ENCODE results near the gene CTSA. TPM values are rescaled to one million over a fixed set of nuclear protein-coding genes. Genes with fewer than 3 reads are reported as not detected.
A peak's percentile ranks its signal among the peaks of the same experiment; 100 is the strongest.

CTSA gene
- total RNA-seq, 1 experiment from 2014 or later = 109 TPM

GRCh38 chr20:45935416-45936046 lies 44.4 kb downstream of the CTSA start:
- TF ChIP-seq EZH2phosphoT487 (IDR thresholded peaks at IDR 0.05; ENCODE audit: borderline replicate concordance) (no peak), MAX (IDR thresholded peaks at IDR 0.05) (no peak), SRF (IDR thresholded peaks at IDR 0.05; ENCODE audit: low read depth) (no peak), POLR2A (IDR thresholded peaks at IDR 0.05; ENCODE audit: borderline replicate concordance, extremely low read depth, insufficient read depth, insufficient read length) (no peak), ZFX (IDR thresholded peaks at IDR 0.05) (no peak)
- H3K4me2 ChIP-seq (ENCODE audit: low read length) = peak overlapping the region; percentile 76
- no peaks in the 10 kb centered on the region for H3K27me3 ChIP-seq (ENCODE audit: insufficient read depth, low read length)
- ATAC-seq = peak; percentile 9; the same call in 1 of the 2 replicates
- H3K9ac ChIP-seq (ENCODE audit: low read length) = peak overlapping the region; percentile 98
- RAD21 ChIA-PET (ENCODE audit: low non-redundant PET in 1 of 2, low total read pairs in 2 of 2, uncharacterized antibody in 2 of 2, unreplicated experiment in 2 of 2) = no interaction called here
- H3K27ac ChIP-seq (ENCODE audit: low read depth, low read length) = peak overlapping the region; percentile 49
- H3K4me3 ChIP-seq (replicated peaks in 1 of 2; ENCODE audit: low read depth in 1 of 2, low read length in 2 of 2) = peak overlapping the region; percentile 91 to 94
- H3K9me3 ChIP-seq (ENCODE audit: control insufficient read depth in 1 of 2, insufficient read depth in 1 of 2, low read depth in 1 of 2, low read length in 2 of 2) = no peaks in the 10 kb centered on the region
- no peaks in the 10 kb centered on the region for H3K9me2 ChIP-seq (ENCODE audit: insufficient read depth)
- H3K36me3 ChIP-seq (ENCODE audit: control insufficient read depth in 1 of 2, insufficient read depth in 2 of 2, low read length in 2 of 2) = peaks cover 14 to 27% of the 10 kb centered on the region in 2 experiments
- H4K20me1 ChIP-seq (ENCODE audit: insufficient read depth) = no peaks in the 10 kb centered on the region
- peaks cover 4 to 32% of the 10 kb centered on the region in 2 experiments; a peak in 3 of 4 replicates for H3K4me1 ChIP-seq (ENCODE audit: control insufficient read depth in 1 of 2, insufficient read depth in 2 of 2, low read length in 2 of 2)
- H2AFZ ChIP-seq (ENCODE audit: low read depth, low read length, poor library complexity, severe bottlenecking) = no peak overlapping the region
- POLR2A ChIA-PET = interaction anchor here (0.6 to 2.6 kb wide), 11 partner anchors 11 to 200 kb away, joined by 3 to 36 read pairs (median 5); partner anchors contain the start of genes ZNF335 and ZSWIM1
- H3K79me2 ChIP-seq (ENCODE audit: insufficient read depth, low read length) = peaks cover 31% of the 10 kb centered on the region
- CTCF ChIA-PET = interaction anchor here (2.6 kb wide), 1 partner anchor 34 kb away, joined by 30 read pairs; no protein-coding TSS in a partner anchor
- intact Hi-C loops (cut with micrococcal nuclease) = loop anchor here (10.0 kb wide), 2 partner anchors 101 to 391 kb away; partner anchors contain the start of genes EPPIN and SNX21
- TSS peak; percentile 72 for BruUV-seq (replicated peaks)
- DNase-seq (ENCODE audit: low read depth, low spot score) = no peak

GRCh38 chr20:45937765-45938164 lies 46.6 kb downstream of the CTSA start:
- ATAC-seq (no peak), DNase-seq (ENCODE audit: low read depth, low spot score) (no peak)
- Histone ChIP-seq H3K4me2 (ENCODE audit: low read length) (no peak overlapping the region), H3K9me2 (ENCODE audit: insufficient read depth) (no peaks in the 10 kb centered on the region), H2AFZ (ENCODE audit: low read depth, low read length, poor library complexity, severe bottlenecking) (no peak overlapping the region), H4K20me1 (ENCODE audit: insufficient read depth) (no peaks in the 10 kb centered on the region), H3K36me3 (ENCODE audit: control insufficient read depth in 1 of 2, insufficient read depth in 2 of 2, low read length in 2 of 2) (peaks cover 27 to 33% of the 10 kb centered on the region in 2 experiments), H3K9ac (ENCODE audit: low read length) (no peak overlapping the region), H3K79me2 (ENCODE audit: insufficient read depth, low read length) (peaks cover 31% of the 10 kb centered on the region), H3K9me3 (ENCODE audit: control insufficient read depth in 1 of 2, insufficient read depth in 1 of 2, low read depth in 1 of 2, low read length in 2 of 2) (no peaks in the 10 kb centered on the region), H3K27me3 (ENCODE audit: insufficient read depth, low read length) (no peaks in the 10 kb centered on the region), H3K4me3 (replicated peaks in 1 of 2; ENCODE audit: low read depth in 1 of 2, low read length in 2 of 2) (no peak overlapping the region), H3K27ac (ENCODE audit: low read depth, low read length) (no peak overlapping the region), H3K4me1 (ENCODE audit: control insufficient read depth in 1 of 2, insufficient read depth in 2 of 2, low read length in 2 of 2) (peaks cover 4 to 32% of the 10 kb centered on the region in 2 experiments; a peak in 3 of 4 replicates)
- intact Hi-C loops (cut with micrococcal nuclease) = loop anchor here (10.0 kb wide), 2 partner anchors 103 to 393 kb away; partner anchors contain the start of genes EPPIN and SNX21
- ChIA-PET RAD21 (ENCODE audit: low non-redundant PET in 1 of 2, low total read pairs in 2 of 2, uncharacterized antibody in 2 of 2, unreplicated experiment in 2 of 2) (no interaction called here), CTCF (interaction anchor here (1.4 kb wide), 1 partner anchor 49 kb away, joined by 4 read pairs; no protein-coding TSS in a partner anchor), POLR2A (interaction anchor here (0.9 kb wide), 1 partner anchor 11 kb away, joined by 3 read pairs; no protein-coding TSS in a partner anchor)
- no peak for TF ChIP-seq ZFX (IDR thresholded peaks at IDR 0.05)
- TF ChIP-seq ATF3 (IDR thresholded peaks at IDR 0.05) = no peak
- TF ChIP-seq ELF1 (IDR thresholded peaks at IDR 0.05; ENCODE audit: borderline replicate concordance, low read depth) = no peak
- TF ChIP-seq JUND (IDR thresholded peaks at IDR 0.05) = no peak
- TF ChIP-seq, protein P1, sequence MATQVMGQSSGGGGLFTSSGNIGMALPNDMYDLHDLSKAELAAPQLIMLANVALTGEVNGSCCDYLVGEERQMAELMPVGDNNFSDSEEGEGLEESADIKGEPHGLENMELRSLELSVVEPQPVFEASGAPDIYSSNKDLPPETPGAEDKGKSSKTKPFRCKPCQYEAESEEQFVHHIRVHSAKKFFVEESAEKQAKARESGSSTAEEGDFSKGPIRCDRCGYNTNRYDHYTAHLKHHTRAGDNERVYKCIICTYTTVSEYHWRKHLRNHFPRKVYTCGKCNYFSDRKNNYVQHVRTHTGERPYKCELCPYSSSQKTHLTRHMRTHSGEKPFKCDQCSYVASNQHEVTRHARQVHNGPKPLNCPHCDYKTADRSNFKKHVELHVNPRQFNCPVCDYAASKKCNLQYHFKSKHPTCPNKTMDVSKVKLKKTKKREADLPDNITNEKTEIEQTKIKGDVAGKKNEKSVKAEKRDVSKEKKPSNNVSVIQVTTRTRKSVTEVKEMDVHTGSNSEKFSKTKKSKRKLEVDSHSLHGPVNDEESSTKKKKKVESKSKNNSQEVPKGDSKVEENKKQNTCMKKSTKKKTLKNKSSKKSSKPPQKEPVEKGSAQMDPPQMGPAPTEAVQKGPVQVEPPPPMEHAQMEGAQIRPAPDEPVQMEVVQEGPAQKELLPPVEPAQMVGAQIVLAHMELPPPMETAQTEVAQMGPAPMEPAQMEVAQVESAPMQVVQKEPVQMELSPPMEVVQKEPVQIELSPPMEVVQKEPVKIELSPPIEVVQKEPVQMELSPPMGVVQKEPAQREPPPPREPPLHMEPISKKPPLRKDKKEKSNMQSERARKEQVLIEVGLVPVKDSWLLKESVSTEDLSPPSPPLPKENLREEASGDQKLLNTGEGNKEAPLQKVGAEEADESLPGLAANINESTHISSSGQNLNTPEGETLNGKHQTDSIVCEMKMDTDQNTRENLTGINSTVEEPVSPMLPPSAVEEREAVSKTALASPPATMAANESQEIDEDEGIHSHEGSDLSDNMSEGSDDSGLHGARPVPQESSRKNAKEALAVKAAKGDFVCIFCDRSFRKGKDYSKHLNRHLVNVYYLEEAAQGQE (IDR thresholded peaks at IDR 0.05; ENCODE audit: low read depth) = no peak
- TF ChIP-seq POLR2AphosphoS5 (IDR thresholded peaks at IDR 0.05; ENCODE audit: low read depth, low read length) = no peak
- no peak for TF ChIP-seq ZBTB33 (IDR thresholded peaks at IDR 0.05; ENCODE audit: extremely low read depth, insufficient replicate concordance, low read length)
- no peak for TF ChIP-seq TCF7L2 (IDR thresholded peaks at IDR 0.05; ENCODE audit: borderline replicate concordance, extremely low read depth, insufficient read depth, insufficient read length)
- BruUV-seq (replicated peaks) = TSS peak; percentile 2
